NCI-H524 treated with DMSO at 0.1 percent for 48 hours (cell line): ENCODE data around the gene DYRK3.
"Not testable (repeated sequence)": the region's sequence is repeated elsewhere in the genome, so short reads cannot be mapped to it uniquely, and the experiment has no call there.

ENCODE experiments used
- DNase-seq: peaks from one replicate; lab custom pipeline; 2025; lab: John Stamatoyannopoulos, UW

Gene DYRK3

GRCh38 chr1:206635080-206635977 lies at the start of gene DYRK3:
Gene DYRK3 (plus strand): TSS chr1:206635536. CDS start chr1:206635704, 168 bp downstream.
- peak; percentile 51 for DNase-seq

GRCh38 chr1:206586501-206587445 lies 48.6 kb upstream of the DYRK3 start:
- DNase-seq, result no peak

GRCh38 chr1:206587904-206588303 lies 47.4 kb upstream of the DYRK3 start:
- no peak for DNase-seq

GRCh38 chr1:206588492-206588891 lies 46.8 kb upstream of the DYRK3 start:
- DNase-seq, result no peak

- DNase-seq, result no peak
Measured at GRCh38 chr1:206589206-206589605, 46.1 kb upstream of the DYRK3 start.

- DNase-seq, result no peak
Measured at GRCh38 chr1:206590025-206590758, 45.1 kb upstream of the DYRK3 start.

GRCh38 chr1:206591226-206591625 lies 44.1 kb upstream of the DYRK3 start:
- no peak for DNase-seq

GRCh38 chr1:206591696-206592095 lies 43.6 kb upstream of the DYRK3 start:
- DNase-seq, result no peak

GRCh38 chr1:206593351-206593925 lies 41.9 kb upstream of the DYRK3 start:
- DNase-seq, result no peak

- DNase-seq, result no peak
Measured at GRCh38 chr1:206595581-206596318, 39.6 kb upstream of the DYRK3 start.

- DNase-seq, result no peak
Measured at GRCh38 chr1:206596319-206596666, 39.0 kb upstream of the DYRK3 start.

- no peak for DNase-seq
Measured at GRCh38 chr1:206600527-206600926, 34.8 kb upstream of the DYRK3 start.

GRCh38 chr1:206604861-206605260 lies 30.5 kb upstream of the DYRK3 start:
- DNase-seq, result no peak

- DNase-seq, result no peak
Measured at GRCh38 chr1:206606867-206607266, 28.5 kb upstream of the DYRK3 start.

- DNase-seq, result no peak
Measured at GRCh38 chr1:206608108-206608698, 27.1 kb upstream of the DYRK3 start.

- DNase-seq, result no peak
Measured at GRCh38 chr1:206609229-206609991, 25.9 kb upstream of the DYRK3 start.

GRCh38 chr1:206612129-206612876 lies 23.0 kb upstream of the DYRK3 start, which contains the start of gene EIF2D:
Gene EIF2D (minus strand): TSS chr1:206612465. CDS start chr1:206612342, 123 bp downstream.
- peak; percentile 55 for DNase-seq

- DNase-seq, result not testable (repeated sequence)
Measured at GRCh38 chr1:206626396-206626795, 8.9 kb upstream of the DYRK3 start.

- DNase-seq, result no peak
Measured at GRCh38 chr1:206628916-206629315, 6.4 kb upstream of the DYRK3 start.
